ENCODE data around the gene NYNRIN.

NYNRIN gene

GRCh38 chr14:24390701-24391468, 7.9 kb upstream of the NYNRIN start:
- DNase-seq (ENCODE audit: low read depth in 2 of 2, low spot score in 1 of 2): no peak

DNA sequence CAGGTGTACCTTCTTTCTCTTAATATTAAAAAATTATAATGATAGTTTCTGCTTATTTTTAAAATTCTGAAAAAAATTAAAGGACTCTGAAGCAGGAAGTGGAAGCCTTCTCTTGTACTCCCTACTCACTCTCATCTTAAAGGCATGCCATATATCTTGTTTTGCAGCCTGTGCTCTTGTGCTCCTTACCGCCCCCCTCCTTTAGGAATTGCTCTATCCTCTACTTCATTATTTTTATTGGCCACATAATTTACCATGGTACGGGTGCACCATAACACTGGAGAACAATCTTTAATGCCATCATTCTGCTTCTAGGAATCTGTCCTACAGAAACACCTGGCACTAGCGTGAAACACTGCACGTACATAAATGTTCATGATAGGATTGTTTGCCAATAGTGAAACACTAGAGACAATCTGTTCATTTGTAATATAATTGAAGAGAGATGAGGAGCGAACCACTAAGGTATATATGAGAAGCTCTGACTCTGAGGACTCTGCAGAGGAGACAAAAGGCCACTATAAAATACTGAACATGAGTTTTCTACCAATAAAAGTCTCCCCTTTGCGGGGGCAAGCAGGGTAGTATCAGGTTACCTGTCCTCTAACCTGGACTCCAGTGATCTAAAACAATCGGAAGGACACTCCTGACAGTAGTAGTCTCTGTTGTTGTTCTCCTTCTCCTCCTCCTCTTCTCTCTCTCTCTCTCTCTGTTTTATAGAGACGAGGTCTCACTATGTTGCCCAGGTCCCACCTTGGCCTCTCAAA, 6.3 kb upstream of the NYNRIN start:
- DNase-seq (ENCODE audit: low read depth in 2 of 2, low spot score in 1 of 2): no peak

DNA sequence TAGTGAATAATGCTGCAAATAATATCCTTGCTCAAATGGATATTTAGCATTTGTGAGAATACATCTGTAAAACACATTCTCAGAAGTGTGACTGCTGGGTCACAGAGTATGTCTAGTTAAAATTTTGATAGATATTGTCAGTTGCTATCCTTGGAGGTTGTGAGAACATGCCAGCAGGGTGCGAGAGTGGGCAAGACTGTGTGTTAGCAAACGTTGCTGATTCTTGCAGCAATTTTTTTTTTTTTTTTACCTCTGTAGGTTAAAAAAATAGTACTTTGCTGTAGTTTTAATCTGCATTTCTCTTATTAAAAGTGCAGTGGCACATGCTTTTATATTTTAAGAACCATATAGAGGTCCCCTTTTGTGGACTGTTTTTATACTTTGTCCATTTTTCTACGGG, 4.5 kb upstream of the NYNRIN start:
- DNase-seq (ENCODE audit: low read depth in 2 of 2, low spot score in 1 of 2): no peak

DNA sequence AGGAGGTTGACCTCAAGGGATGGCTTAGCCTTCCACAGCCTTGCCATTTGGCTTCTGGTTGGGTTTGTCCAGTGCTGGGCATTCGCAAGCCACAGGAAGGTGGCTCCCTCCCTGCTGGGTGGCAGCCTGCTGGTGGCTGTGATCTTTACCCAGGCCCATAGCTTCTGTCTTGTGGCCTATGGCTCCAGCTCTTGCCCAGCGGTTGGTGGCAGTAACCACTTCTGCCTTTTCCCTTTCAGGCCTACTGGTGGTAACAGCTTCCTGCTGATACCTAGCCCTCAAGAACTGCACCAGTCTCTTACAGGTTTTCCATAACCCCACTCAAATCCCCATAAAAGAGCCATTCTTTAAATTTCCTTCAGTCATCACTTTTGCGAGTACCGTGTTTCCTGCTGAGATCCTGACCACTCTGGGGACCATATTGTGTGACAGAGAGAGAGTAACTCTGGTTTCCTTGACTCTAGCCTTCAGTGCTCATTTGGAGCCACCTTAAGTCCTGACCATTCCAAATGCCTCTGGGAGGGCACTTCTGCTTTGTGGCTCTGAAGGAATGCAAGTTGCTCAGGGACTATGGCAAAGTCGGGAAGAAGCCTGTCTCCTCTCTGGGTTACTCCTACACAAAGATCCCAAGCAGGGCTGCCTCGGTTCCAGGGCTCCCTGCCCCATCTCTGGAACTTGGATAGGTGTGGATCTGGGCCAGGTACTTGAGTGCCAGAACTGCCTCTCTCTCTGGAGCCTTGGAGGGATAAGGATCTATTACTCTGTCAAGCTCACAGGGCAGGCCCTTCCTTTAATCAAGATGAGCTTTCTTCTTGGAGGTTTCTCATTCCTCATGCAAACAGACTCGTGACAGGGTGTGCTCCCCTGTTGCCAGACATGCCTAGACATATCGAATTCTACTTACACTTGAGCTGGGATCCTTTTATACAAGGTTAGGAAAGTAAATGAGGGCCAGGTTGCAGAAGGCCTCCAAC, 2.9 kb upstream of the NYNRIN start:
- no peak for DNase-seq (ENCODE audit: low read depth in 2 of 2, low spot score in 1 of 2)

DNA sequence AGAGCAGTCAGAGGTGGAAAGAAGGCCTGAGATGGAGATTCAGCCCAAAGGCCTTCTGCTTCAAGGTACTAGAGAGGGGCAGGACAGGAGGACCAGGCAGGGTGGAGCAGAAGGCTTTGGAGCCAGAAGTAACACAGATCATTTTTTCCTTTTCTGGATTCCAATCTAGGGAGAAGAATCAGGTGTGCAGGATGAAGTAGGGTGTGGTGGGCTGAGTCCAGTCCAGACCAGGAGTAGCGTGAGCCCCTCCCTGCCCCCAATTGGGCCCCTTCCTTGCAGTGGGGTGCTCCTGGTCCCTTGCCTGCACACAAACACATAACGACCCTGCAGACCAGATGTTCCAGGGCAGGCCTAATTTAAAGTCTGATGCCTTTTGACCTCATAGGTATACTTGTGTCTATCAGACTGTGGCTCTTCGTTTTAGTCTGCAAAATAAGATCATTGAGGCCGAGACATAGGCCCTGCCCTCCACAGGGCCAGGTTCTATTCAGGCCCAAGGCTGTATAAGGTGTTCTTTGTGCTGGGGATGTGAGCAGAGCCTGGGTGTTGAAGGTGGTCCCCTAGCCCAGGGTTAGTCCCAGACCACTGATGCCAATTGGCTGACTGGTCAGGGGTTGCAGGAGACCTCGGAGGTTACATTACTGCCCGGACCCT, 1.0 kb upstream of the NYNRIN start:
- DNase-seq (ENCODE audit: low read depth in 2 of 2, low spot score in 1 of 2): no peak

GRCh38 chr14:24398293-24398652, 530 bp upstream of the NYNRIN start:
- DNase-seq (ENCODE audit: low read depth in 2 of 2, low spot score in 1 of 2): no peak

DNA sequence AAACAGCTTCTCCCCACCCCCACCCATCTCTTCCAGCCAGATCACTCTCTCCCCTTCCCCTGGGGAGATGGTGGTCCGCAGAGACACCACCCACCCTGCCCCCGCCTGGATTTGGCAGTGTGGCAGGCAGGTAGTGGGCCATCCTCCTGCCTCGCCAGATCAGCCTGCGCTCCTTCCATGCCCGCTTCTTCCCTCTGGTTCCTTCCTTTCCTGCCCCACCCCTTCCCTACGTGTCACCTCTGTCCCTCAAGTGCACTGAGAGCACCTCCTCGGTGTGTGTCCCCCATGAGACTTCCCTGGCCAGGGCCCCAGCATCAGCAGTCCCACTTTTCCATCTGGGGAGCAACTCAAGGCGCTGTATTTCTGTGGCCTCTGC, 632 bp downstream of the NYNRIN start:
- no peak for DNase-seq (ENCODE audit: low read depth in 2 of 2, low spot score in 1 of 2)

- DNase-seq (ENCODE audit: low read depth in 2 of 2, low spot score in 1 of 2): no peak
These were observed 1.4 kb downstream of the NYNRIN start for GRCh38 chr14:24399999-24400718.

GRCh38 chr14:24401810-24402702, 3.3 kb downstream of the NYNRIN start:
- no peak for DNase-seq (ENCODE audit: low read depth in 2 of 2, low spot score in 1 of 2)

DNA sequence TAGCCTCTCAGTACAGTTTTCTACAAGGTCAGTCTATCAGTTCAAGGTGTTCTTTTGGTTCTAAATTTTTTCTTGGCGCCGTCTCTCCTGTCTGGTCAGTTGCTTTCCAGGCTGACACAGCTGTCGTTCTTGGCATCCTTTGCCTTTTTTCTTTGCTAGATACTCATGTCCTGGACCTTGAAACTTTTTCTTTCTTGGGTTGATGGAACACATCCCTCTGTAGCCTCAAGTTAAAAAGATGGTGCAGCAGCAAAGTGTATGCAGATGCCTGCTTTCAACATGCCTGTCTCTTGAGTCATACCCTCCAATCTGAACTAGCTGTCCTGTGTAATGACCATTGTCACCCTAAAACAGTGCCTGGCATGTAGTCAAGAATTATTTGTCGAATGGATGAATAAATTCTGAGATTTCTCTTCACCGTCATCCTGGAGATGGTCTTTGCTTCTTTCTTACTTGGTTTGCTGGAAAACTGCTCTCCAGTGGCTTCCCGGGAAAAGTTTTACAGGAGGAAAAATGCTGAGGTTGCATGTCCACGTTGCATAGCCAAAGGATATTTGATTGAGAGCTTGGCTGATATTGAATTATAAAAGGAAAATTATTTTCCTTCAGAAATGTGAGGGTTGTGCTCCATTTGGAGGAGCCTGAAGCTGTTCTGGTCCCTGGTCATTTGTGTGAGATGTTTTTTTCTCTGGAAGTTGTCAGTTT, 4.6 kb downstream of the NYNRIN start:
- DNase-seq (ENCODE audit: low read depth in 2 of 2, low spot score in 1 of 2): no peak

- DNase-seq (ENCODE audit: low read depth in 2 of 2, low spot score in 1 of 2): no peak
These were observed 6.0 kb downstream of the NYNRIN start for GRCh38 chr14:24404814-24405213.

- no peak for DNase-seq (ENCODE audit: low read depth in 2 of 2, low spot score in 1 of 2)
These were observed 7.6 kb downstream of the NYNRIN start for GRCh38 chr14:24406416-24406815.

- no peak for DNase-seq (ENCODE audit: low read depth in 2 of 2, low spot score in 1 of 2)
These were observed 9.0 kb downstream of the NYNRIN start for GRCh38 chr14:24407608-24408325.

DNA sequence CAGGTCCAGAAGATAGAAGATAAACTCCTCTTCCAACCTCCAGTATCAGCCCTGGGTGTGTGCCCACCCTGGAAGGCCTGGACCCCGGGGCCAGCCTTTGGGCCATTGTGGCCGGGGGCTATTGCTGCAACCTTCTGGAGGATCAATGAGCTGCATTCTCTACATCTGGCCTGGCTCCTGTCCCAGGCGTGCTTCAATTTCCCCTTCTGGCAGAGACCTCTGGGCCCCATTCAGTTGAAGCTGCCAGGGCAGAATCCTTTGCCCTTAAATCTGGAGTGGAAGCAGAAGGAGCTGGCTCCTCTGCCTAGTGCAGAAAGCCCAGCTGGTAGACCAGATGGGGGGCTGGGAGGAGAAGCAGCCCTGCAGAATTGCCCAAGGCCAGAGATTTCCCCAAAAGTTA, 10.0 kb downstream of the NYNRIN start:
- no peak for DNase-seq (ENCODE audit: low read depth in 2 of 2, low spot score in 1 of 2)

GRCh38 chr14:24409192-24409591, 10.4 kb downstream of the NYNRIN start:
- no peak for DNase-seq (ENCODE audit: low read depth in 2 of 2, low spot score in 1 of 2)

- no peak for DNase-seq (ENCODE audit: low read depth in 2 of 2, low spot score in 1 of 2)
These were observed 11.2 kb downstream of the NYNRIN start for GRCh38 chr14:24409956-24410355.

DNA sequence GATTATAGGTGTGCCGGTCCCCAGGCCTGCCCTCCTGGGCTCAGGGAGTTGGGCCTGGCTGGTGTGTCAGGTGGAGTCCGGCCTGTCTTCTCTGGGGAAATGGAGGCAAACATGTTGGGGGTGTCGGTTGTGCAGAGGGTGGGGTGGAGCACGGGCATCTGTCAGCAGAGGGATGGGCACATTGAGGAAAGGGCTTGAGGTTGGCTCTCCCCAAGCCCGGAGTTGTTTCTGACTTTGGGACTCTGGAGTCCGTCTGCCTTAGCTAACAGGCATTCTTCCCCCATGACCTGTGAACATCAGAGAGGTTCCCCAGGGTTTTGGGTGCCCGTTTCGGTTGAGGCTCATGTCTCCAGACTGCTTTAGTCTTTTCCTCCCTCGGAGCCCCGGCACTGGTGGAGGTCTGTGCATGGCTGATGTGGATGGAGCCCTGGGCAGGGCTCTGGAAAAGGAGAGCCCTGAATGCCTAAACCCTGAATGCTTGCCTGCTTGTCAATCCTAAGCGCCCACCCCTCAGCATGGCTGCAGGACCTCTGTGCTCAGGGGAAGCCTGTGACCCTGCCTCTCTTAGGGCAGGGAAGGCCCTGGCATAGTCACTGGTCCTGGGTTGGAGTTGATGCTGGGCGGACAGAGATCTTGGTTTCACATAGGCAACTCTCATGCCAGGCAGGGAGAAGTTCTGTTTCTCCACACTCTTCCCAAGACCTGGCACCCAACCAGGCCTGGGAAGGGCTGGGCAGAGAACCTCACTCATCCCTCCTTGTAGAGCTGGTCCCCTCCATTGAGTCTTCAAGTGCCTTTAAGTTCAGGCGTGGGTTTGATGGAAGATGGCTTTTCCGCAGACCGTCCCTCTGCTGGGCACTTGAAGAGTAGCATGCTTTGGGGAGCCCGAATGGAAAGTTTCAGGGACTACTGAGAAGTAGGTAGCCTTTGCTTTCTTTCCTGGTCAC, 12.9 kb downstream of the NYNRIN start:
- DNase-seq (ENCODE audit: low read depth in 2 of 2, low spot score in 1 of 2): no peak

All from stimulated activated CD8-positive, alpha-beta memory T cell treated with anti-CD3 and anti-CD28 coated beads, Interleukin-4, amount 100 ng/mL, for 4 hours (primary cell).